Placental pericyte (primary cell): ENCODE measurements around the gene CMTM8. TPM values are rescaled to one million over a fixed set of nuclear protein-coding genes. Genes with fewer than 3 reads are reported as not detected.

Experiments
- small RNA-seq: library from RNA; depleted of rRNA; stranded (forward); fragments of <200 nt; gene quantifications from one replicate; pipeline ENCODE3, GENCODE V24; 2012; ENCODE audit warnings: low replicate concordance
- total RNA-seq: library from RNA; depleted of rRNA; stranded (reverse); fragments of >200 nt; gene quantifications from 2 replicates; pipeline ENCODE4 v1.2.3, GENCODE V29; 2012

CMTM8 gene, protein sequence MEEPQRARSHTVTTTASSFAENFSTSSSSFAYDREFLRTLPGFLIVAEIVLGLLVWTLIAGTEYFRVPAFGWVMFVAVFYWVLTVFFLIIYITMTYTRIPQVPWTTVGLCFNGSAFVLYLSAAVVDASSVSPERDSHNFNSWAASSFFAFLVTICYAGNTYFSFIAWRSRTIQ
- not detected in 2 replicates for total RNA-seq

DNA sequence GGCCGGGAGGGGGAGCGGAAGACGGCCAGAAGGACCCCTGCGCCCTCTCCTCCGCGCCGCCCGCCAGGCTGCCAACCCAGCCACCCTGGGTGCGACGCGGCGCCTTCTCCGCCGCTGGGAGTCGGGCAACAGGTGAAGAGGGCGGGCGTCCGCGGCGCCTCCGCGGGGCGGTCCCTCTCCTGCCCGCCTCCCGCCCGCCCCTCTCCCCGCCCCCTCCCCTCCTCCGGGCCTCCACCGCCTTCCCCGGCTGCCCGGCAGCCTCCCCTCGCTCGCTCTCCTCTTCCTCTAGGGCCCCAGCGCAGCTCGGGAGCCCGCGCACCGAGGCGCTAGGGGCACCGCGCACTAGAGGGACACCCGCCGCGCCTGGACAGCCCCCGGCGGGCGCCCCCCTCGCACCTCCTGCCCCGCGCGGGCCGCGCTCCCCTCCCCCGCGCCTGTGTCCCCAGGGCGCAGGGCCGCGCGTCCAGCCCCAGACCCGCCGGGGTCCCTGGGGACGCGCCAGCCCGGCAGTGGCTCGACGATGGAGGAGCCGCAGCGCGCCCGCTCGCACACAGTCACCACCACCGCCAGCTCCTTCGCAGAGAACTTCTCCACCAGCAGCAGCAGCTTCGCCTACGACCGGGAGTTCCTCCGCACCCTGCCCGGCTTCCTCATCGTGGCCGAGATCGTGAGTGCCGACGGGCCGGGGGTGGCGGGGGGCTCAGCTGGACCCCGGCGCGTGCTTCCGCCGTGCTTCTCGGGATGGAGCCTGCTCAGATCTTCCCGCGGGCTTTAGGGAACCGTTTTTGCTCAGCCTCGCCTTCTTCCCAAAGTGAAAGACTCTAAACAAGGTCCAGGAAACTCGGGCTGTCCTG, at the start of gene CMTM8:
CMTM8 (plus strand) TSS at position 228 of the 854 bp plus-strand sequence; CDS start at position 521, 293 bp downstream.

DNA sequence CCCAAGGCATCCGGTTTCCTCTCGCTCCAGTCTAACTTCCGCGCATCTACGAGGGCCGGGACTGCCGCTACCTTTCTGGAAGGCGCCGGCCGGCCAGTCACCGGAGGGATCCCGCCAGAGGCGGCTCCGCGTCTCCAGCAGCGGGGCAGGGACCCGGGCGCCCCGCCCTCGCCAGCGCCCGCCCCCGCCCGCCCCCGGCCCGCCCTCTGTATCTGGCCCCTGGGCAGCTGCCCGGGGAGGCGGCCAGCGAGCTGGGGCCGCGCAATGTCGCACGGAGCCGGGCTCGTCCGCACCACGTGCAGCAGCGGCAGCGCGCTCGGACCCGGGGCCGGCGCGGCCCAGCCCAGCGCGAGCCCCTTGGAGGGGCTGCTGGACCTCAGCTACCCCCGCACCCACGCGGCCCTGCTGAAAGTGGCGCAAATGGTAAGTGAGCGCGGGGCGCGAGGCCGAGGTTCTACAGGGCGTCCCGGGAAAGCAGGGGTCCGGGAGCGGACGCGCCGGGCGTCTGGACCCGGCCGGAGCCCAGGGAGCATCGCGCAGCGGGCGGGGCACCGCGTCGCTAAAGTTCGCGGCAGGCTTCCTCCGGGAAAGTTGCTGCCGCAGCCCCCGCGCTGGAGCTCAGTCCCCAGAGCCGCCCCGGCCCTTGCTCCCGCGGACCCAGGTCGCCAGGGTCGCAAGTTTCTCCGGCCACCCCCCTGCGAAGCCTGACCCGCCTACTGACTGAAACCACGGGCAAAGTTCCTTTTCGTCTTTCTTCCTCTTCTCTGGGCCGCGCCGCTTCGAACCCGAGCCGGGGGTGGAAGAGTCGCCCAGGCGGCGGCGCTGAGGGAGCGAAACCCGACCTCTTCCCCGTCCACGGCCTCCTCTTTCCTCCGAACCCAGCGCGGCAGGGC, 153.4 kb downstream of the CMTM8 start, which contains the start of gene CMTM7:
CMTM7 (plus strand) TSS at position 211 of the 893 bp plus-strand sequence; CDS start at position 265, 54 bp downstream.

Small RNA genes within 50 kb of the gene (small RNA-seq; reads per million reads assigned to genes)
- not detected for gene AC097639.2

Other genes with a start within 250 kb of the CMTM8 start
- 3.3 and 6.0 TPM in 2 replicates for gene GPD1L, start 132.1 kb upstream of the CMTM8 start, total RNA-seq
- gene CMTM7, start 153.2 kb downstream of the CMTM8 start, total RNA-seq, result 10.2 and 12.5 TPM in 2 replicates